HG02763 (cell line): ENCODE results near the gene SLC16A10.
"Not testable (repeated sequence)": the region's sequence is repeated elsewhere in the genome, so short reads cannot be mapped to it uniquely, and the experiment has no call there.

ENCODE experiments used
- ATAC-seq: cut with Tn5 transposase; IDR thresholded peaks from one replicate; pipeline ENCODE4 v1.9.1; 2021; ENCODE audit warnings: mild to moderate bottlenecking, moderate library complexity; ENCODE audit not compliant: unreplicated experiment

The SLC16A10 gene

DNA sequence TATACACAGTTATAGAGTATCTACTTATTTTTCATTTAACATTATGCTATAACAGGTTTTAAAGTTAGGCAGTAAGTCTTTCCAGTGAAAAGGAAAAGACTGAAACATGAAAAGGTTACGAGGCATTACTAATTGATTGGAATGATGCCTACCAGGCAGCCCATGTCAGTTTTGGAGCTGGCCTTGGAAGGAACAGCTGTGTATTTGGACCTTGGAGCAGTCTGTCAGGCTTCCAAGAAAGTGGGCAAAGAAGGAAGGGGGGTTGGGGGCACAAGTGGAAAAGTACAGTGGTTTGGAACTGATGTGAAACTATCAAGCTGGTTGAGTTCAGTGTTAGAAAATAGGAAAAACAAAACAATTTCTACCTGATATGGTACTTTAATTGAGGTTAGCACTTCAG lies 41.7 kb downstream of the SLC16A10 start:
- ATAC-seq = no peak

GRCh38 chr6:111131018-111131417 lies 43.7 kb downstream of the SLC16A10 start:
- not testable (repeated sequence) for ATAC-seq

DNA sequence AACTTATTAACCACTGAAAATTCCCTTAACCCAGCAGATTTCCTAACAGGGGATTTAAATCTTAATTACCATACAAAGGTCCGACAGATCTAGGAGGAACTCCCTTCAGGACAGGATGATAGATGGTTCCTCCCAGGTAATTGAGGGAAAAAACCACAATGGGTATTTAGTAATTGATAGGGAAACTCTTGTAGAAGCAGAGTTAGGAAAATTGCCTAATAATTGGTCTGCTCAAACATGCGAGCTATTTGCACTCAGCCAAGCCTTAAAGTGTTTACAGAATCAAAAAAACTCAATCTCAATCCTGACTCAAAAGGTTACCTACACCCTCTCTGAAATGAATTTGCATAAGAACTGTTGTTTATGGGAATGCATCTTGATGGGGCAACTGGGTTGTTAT lies 45.4 kb downstream of the SLC16A10 start:
- not testable (repeated sequence) for ATAC-seq

DNA sequence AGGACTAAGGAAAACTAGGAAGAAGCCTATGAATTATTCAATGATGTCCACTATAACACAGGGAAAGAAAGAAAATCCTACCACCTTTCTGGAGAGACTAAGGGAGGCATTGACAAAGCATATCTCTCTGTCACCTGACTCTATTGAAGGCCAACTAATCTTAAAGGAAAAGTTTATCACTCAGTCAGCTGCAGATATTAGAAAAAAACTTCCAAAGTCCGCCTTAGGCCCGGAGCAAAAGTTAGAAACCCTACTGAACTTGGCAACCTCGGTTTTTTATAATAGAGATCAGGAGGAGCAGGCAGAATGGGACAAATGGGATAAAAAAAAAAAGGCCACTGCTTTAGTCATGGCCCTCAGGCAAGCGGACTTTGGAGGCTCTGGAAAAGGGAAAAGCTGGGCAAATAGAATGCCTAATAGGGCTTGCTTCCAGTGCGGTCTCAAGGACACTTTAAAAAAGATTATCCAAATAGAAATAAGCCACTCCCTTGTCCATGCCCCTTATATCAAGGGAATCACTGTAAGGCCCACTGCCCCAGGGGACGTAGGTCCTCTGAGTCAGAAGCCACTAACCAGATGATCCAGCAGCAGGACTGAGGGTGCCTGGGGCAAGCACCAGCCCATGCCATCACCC lies 47.0 kb downstream of the SLC16A10 start:
- not testable (repeated sequence) for ATAC-seq

DNA sequence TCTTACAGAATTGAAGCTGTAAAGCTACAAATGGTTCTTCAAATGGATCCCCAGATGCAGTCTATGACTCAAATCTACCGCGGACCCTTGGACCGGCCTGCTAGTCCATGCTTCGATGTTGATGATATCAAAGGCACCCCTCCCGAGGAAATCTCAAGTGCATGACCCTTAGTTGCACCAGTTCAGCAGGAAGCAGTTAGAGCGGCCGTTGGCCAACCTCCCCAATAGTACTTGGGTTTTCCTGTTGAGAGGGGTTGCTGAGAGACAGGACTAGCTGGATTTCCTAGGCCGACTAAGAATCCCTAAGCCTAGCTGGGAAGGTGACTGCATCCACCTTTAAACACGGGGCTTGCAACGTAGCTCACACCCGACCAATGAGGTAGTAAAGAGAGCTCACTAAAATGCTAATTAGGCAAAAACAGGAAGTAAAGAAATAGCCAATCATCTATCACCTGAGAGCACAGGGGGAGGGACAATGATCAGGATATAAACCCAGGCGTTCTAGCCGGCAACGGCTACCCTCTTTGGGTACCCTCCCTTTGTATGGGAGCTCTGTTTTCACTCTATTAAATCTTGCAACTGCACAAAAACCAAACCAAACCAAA lies 50.3 kb downstream of the SLC16A10 start:
- not testable (repeated sequence) for ATAC-seq

DNA sequence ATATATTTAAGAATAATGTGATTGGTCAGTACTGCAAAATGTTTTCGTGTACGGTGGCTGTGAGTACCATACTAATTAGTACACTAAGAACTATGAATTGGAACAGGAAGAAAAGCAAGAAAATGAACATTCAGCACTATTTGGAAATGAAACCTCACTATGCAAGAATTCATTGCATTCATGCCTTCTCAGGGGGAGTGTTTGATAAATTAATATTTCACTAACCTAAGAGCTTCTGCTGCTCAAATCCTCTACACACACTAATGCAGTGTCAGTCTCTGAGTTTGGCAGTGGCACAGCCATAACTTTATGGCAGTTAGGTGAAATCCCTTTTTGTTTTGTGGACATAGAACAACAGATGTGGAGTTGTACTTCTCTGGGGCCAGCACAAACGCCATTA lies 60.1 kb downstream of the SLC16A10 start:
- ATAC-seq = no peak

- no peak for ATAC-seq
Measured at GRCh38 chr6:111148110-111148509, 60.8 kb downstream of the SLC16A10 start.

DNA sequence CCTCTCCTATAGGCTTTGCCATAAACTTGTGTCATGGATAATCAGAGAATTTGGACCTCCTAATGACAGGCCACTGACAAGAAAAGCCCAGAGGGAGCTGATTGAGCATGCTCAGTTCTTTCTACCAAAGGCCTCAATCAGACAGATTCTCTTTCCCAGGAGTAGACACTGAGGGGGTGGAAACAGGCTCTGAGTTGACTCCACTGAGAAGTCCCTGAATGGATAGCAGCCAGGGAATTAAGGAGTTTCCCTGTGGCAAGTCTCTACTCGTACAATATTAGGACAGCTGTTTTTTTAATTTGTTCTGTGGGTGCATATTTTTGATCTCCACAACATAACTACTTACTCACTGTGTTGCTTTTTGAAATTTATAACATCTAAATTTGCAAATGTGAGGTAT lies 63.3 kb downstream of the SLC16A10 start:
- no peak for ATAC-seq

- no peak for ATAC-seq
Measured at GRCh38 chr6:111154981-111155380, 67.7 kb downstream of the SLC16A10 start.

DNA sequence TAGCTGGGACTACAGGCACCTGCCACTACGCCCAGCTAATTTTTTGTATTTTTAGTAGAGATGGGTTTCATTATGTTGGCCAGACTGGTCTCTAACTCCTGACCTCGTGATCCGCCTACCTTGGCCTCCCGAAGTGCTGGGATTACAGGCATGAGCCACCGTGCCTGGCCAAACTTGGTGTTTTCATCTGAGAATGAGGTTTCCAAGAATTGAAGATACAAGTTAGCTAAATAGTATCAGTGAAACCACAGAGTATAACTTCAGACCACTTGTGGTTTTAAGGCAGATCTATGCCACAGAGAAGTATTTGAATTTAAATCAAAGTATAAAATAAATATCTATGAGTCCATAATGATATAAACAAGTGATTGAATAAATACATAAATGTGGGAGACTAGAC lies 70.1 kb downstream of the SLC16A10 start:
- no peak for ATAC-seq

- no peak for ATAC-seq
Measured at GRCh38 chr6:111159633-111160032, 72.3 kb downstream of the SLC16A10 start.

DNA sequence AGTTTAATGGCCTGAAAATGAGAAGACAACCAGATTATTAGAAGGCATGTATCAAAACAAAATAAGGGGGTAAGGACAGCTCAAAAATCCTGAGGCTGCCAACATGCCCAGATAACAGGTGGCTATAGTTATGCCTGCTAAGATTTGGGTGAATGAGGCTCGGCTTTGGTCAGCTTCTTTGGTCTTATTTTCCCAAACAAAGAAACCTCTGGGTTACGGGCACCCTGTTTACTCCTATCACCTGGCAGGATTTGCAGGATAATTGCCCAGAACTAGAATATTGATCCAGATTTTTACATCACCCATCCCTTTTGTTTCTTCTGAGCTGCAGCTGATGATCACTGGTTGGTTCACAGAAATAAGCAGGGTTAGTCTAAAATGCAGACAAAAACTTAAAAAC lies 74.3 kb downstream of the SLC16A10 start:
- no peak for ATAC-seq

DNA sequence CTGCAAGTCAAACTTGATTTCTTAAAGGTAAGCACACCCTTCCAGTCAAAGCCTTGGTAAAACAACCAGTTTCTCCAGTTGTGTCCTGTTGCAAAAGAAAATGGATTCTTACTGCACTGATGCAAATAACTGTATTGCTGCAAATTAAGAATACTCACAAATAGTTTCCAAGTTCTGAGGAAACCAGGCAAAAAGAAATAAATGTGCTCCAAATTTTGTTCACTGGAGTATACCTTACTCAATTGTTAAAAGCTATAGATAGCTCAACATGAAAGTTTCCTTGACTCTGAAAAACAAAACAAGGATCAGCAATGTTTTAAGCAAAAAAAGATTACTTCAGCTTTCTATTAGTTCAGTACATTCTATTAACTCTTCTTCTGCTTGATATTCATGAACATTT lies 75.2 kb downstream of the SLC16A10 start:
- no peak for ATAC-seq

DNA sequence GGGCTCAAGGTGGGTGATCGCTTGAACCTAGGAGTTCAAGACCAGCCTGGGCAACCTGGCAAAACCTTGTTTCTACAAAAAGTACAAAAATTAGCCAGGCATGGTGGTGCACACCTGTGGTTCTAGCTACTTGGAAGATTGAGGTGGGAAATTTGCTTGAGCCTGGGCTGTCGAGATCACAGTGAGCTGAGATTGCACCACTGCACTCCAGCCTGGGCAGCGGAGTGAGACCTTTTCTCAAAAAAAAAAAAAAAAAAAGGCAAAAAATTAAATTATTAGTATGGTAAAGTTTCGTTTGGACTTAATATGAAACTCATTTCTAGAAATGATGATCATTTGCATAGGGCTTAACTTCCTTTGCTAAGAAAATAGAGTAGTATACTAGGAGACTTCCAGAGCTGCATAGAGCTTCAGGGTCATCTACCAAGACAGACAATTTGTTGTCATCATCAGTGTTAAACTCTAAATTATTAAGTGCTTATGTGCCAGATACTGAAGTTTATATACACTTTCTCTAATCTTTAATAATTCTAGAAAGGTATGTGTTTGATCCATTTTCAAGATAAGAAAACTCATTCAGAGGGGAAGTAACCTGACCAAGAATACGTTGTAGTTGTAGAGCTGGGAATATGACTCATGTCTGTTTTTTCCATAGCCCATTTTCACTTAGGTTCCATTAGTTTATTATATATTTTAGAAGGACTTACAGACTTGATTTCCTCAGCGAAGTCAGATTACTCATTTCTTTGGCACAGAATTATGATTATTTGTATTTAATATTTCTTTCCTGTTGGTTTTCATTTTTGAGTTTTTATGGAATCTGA lies 84.5 kb downstream of the SLC16A10 start:
- no peak for ATAC-seq

DNA sequence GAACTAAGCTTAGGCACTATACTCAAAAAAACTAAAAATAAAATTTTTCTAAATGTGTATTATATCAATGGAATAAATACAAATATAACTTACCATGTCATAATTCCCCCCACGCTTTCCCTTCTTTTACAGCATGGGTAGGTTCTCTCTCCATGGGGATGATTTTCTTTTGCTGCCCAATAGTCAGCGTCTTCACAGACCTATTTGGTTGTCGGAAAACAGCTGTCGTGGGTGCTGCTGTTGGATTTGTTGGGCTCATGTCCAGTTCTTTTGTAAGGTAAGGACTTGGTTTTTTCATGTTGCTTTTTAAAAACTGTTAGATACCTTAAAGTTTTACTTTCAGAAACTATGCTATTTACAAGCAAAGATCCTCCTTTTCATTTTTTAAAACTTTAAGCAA lies 85.3 kb downstream of the SLC16A10 start:
- ATAC-seq = no peak

GRCh38 chr6:111173341-111173740 lies 86.0 kb downstream of the SLC16A10 start:
- ATAC-seq = no peak

GRCh38 chr6:111173946-111174345 lies 86.6 kb downstream of the SLC16A10 start:
- ATAC-seq = no peak

- no peak for ATAC-seq
Measured at GRCh38 chr6:111175109-111175508, 87.8 kb downstream of the SLC16A10 start.

GRCh38 chr6:111176038-111176759 lies 88.9 kb downstream of the SLC16A10 start:
- ATAC-seq = no peak

- ATAC-seq = no peak
Measured at GRCh38 chr6:111176760-111177099, 89.4 kb downstream of the SLC16A10 start.

GRCh38 chr6:111177131-111177530 lies 89.8 kb downstream of the SLC16A10 start:
- ATAC-seq = no peak
